Measurements from ENCODE around the gene MYO3B.

MYO3B gene

DNA sequence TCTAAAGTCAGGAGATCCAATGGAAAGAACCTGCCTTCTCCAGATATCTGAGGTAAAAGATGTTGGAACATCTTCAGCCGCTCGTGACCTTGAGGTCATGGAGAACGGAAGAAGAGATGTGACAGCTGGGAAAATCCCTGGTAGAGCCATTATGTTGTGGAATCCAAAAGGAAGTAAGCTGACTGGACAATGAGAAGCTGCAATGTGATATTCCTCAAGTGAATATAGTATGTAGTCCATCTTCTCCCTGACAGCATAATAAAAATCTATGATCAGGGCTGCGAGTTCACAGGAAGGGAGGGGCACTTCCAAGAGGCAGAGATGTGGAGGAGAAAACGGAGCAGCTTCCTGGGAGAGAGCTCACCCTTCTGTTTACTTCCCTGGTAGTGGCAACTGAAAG, 336.2 kb downstream of the MYO3B start:
- TF ChIP-seq, protein P1, sequence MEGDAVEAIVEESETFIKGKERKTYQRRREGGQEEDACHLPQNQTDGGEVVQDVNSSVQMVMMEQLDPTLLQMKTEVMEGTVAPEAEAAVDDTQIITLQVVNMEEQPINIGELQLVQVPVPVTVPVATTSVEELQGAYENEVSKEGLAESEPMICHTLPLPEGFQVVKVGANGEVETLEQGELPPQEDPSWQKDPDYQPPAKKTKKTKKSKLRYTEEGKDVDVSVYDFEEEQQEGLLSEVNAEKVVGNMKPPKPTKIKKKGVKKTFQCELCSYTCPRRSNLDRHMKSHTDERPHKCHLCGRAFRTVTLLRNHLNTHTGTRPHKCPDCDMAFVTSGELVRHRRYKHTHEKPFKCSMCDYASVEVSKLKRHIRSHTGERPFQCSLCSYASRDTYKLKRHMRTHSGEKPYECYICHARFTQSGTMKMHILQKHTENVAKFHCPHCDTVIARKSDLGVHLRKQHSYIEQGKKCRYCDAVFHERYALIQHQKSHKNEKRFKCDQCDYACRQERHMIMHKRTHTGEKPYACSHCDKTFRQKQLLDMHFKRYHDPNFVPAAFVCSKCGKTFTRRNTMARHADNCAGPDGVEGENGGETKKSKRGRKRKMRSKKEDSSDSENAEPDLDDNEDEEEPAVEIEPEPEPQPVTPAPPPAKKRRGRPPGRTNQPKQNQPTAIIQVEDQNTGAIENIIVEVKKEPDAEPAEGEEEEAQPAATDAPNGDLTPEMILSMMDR (IDR thresholded peaks at IDR 0.05; ENCODE audit: low read depth, low read length, missing control alignments), result no peak
- no peak for DNase-seq (ENCODE audit: low read depth)
- no peak overlapping the region for H3K4me3 ChIP-seq (ENCODE audit: low read depth, low read length)

DNA sequence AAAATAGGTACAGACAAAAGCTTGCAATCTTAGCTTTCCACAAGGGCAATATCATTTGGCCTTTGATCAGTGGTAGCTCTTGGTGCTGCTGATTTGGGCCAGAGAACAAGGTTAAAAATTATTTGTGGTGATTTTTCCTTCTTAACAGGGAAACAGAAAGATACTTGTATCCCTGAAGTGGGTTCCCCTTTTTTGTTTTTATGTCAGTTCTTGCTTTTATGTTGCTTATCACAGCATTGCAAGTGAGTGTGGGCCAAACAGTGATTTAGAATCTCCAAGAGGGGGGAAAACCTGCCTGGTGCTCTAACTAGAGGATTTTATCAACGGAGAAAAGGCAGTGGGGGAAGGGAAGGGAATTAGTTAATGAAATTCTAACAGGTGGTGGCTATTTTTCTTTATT, 339.6 kb downstream of the MYO3B start:
- TF ChIP-seq, protein P1 (IDR thresholded peaks at IDR 0.05; ENCODE audit: low read depth, low read length, missing control alignments), result no peak
- no peak for DNase-seq (ENCODE audit: low read depth)
- no peak overlapping the region for H3K4me3 ChIP-seq (ENCODE audit: low read depth, low read length)

DNA sequence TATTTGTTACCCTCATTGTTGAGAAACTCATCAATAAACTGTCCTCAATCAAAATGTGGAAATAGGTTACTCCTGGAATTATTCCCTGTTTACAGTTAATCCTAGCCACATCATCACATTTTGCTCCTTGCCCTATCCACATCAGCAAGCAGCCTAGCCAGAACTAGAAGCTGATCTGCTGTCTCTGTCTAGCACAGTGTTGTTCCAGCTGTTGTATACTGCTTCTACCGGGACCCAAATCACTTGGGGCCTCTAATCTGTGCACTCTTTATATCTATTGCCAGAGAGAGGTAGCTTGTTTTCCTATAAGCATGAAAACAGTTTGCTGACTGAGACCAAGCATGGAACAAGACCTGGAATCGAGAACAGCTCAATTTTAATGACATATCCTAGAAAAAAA, 341.0 kb downstream of the MYO3B start:
- no peak for DNase-seq (ENCODE audit: low read depth)
- TF ChIP-seq, protein P1 (IDR thresholded peaks at IDR 0.05; ENCODE audit: low read depth, low read length, missing control alignments), result no peak
- no peak overlapping the region for H3K4me3 ChIP-seq (ENCODE audit: low read depth, low read length)

DNA sequence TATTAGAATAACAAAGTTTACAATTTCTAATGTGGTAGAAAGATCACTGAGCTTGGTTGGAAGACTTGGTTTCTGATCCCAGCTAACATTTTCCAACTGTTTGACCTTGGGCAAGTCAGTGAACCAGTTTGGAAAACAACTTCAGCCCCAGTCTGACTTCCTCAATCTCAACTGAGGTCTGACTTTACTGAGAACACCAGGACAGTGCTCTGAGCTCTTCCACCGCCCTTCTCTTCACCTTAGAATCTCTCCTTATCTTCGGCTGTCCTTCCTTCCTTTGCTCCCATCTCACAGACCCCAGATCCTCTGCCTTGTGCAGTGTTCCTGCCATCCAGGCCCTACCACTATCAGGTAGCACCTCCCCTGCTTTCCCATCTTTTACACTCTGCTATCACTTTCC, 343.4 kb downstream of the MYO3B start:
- no peak for DNase-seq (ENCODE audit: low read depth)
- no peak overlapping the region for H3K4me3 ChIP-seq (ENCODE audit: low read depth, low read length)
- TF ChIP-seq, protein P1 (IDR thresholded peaks at IDR 0.05; ENCODE audit: low read depth, low read length, missing control alignments), result no peak

DNA sequence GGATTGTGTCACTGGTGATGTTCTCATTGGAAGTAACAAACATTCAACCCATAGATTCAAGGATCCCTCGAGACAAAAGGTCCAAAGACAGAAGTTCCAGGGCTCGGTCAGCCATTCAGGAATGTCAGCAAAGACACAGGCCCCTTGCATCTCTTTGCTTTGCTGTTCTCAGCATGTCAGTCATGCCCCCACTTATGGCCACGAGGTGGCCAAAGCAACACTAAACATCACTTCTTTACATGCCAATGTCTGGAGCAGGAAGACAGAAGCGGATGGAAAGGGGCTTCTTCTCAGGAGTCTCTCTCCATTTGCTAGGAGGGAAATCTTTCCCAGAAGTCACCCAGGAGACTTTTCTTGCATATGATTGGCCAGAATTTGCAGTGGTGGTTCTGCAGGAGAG, 345.6 kb downstream of the MYO3B start:
- no peak for DNase-seq (ENCODE audit: low read depth)
- TF ChIP-seq, protein P1 (IDR thresholded peaks at IDR 0.05; ENCODE audit: low read depth, low read length, missing control alignments), result peak; percentile 30
- no peak overlapping the region for H3K4me3 ChIP-seq (ENCODE audit: low read depth, low read length)

DNA sequence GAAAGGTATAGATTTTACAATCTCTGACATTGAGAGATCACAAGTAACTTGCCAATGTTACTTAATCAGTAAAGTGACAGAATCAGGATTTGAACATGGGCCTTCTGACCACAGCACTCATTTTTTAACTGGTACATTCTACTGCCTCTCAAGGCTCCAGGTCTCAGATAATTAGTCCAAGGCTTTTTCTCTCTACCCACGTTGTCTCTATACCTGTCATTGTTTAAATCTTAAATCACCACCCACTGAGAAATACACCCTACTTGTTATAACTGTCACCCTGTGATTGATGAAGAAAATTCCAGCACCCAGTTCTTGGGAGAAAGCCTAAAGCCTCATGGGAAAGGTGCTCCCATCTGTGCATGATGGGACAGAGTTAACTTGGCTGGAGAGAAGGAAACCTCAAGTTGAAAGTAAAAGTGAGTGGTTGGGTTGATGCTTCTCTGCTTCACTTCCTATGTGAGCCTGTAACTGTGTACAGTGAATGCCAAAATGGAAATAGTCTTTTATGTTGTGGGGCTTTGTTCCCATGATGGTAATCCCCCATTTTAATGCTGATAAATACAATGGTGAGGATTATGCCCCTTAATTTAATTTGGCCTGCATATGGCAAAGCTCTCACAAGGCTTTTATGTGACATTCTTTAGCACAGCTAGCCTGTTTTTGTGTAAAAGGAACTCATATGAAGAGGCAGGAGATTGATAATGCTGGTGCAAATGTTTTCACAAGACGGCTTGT, 347.1 kb downstream of the MYO3B start:
- TF ChIP-seq, protein P1 (IDR thresholded peaks at IDR 0.05; ENCODE audit: low read depth, low read length, missing control alignments), result no peak
- H3K4me3 ChIP-seq (ENCODE audit: low read depth, low read length), result no peak overlapping the region
- DNase-seq (ENCODE audit: low read depth), result no peak

DNA sequence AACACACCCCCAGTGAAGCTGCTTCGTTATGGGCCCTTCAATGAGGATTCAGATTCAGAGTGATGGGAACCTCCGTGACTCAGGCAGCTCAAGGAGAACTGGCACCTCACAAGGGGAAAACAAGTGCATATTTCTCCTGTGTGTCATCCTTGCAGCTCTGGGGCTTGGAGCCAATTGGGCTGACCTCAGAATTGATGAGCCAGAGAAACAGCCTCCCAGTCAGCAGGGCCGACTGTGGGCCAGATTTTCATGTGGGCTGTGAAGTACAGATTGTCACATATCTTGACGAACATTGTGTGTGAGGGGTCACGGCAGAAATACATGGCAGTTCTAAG, 347.6 kb downstream of the MYO3B start:
- DNase-seq (ENCODE audit: low read depth), result no peak
- TF ChIP-seq, protein P1 (IDR thresholded peaks at IDR 0.05; ENCODE audit: low read depth, low read length, missing control alignments), result no peak

More for the DNA sequence above, 347.6 kb downstream of the MYO3B start:
- no peak overlapping the region for H3K4me3 ChIP-seq (ENCODE audit: low read depth, low read length)
